DMS153 (cell line): Measurements from ENCODE around the gene COMT.
A peak's percentile ranks its signal among the peaks of the same experiment; 100 is the strongest.

Source experiments
- DNase-seq: peaks from one replicate; lab custom pipeline; 2025; lab: John Stamatoyannopoulos, UW

Gene COMT

DNA sequence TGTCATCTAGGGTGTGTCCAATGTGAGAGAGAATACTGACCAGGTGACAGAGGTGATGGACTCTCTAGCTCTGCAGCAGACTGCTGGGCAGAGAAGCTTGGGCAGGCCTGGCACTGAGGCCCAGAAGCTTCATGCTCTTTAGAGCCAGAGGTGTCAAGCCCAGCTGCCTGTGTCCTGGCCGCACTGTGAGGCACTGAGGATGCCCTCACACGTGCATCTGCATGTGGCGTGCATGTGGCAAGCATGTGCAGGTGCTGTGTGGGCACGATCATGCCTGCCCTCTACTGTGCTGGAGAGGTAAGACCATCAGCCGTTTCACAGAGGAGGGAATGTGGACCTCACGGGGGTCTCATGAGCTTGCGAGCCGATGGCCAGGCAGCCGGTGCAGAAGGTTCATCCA lies 15.9 kb downstream of the COMT start:
- no peak for DNase-seq

GRCh38 chr22:19958083-19959042 lies 16.8 kb downstream of the COMT start:
- DNase-seq = no peak

DNA sequence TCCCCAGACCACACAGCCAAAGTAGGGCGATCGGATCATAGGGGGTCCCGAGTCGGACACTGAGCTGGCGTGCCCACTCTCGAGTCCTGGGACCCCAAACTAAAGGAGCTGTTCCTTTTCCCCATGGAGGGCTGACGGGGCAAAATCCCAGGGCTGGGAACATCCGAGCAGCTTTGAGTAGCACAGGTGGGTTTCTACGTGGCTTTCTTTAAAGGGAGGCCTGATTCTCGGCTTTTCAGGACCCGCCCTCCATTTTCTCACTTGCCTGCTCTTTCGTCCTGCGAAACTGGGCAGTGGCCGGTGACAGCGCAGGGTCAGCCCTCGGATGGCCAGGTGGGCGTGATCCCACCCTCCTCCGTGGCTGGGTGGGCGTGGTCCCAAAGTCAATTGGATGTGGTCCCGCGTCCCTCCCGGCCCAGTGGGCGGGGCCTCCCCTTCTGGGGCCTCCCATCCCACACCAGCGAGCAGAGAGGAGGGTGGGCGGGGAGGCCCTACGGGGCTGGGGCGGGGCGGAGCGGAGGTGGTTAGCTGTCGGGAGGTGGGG lies 17.5 kb downstream of the COMT start:
- DNase-seq = no peak

GRCh38 chr22:19959587-19960490 lies 18.3 kb downstream of the COMT start:
- DNase-seq = no peak

DNA sequence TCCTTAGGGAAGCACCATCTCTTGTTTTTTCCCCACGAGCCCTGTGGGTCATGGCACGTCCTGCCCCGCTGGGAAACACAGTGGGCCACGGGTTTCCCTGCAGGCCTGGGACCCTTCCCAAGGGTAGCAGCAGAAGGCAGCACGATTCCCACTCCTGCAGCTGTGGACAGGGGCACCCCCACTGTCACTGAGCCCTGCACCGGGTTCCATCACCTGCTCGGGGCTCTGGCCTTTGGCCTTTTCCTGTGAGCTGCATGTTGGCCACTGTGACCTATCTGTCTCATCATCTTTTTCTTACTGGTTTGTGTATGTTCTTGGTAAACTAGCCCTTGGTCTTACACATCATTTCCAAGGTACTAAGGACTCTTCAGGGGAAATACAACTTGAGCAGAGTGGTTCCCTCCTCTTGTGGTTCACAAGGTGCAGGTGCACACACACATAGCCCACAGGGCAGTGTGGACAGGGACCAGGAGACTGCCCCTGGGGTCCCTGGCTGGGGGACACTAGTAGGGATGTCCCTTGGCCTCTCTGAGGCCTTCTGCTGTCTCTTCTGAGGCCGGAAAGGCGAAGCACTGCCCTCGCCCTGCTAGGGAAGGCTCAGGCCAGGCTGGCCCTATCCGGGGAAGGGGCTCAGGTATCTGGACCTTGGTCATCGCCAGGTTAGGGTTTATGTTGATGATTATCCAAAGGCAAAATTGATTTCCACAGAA lies 19.1 kb downstream of the COMT start:
- no peak for DNase-seq

GRCh38 chr22:19961201-19961580 lies 19.6 kb downstream of the COMT start:
- DNase-seq = no peak

DNA sequence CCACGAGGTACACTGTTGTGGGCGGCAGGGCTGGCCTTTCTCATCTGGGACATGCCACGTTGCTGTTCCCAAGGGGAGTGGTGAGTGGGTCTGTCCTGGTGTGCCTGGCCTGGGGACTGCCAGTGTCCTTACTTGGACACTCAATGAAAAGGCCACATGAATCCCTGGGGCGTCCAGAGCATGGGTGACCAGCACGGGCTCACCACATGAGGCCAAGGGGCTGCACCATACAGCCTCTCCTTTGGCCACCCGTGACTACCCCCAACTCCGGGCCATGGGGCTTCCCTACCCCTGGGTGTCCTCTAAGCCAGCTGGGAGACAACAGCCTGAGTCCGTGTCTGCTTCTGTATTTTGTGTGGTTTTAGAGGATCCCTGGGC lies 20.3 kb downstream of the COMT start:
- no peak for DNase-seq

DNA sequence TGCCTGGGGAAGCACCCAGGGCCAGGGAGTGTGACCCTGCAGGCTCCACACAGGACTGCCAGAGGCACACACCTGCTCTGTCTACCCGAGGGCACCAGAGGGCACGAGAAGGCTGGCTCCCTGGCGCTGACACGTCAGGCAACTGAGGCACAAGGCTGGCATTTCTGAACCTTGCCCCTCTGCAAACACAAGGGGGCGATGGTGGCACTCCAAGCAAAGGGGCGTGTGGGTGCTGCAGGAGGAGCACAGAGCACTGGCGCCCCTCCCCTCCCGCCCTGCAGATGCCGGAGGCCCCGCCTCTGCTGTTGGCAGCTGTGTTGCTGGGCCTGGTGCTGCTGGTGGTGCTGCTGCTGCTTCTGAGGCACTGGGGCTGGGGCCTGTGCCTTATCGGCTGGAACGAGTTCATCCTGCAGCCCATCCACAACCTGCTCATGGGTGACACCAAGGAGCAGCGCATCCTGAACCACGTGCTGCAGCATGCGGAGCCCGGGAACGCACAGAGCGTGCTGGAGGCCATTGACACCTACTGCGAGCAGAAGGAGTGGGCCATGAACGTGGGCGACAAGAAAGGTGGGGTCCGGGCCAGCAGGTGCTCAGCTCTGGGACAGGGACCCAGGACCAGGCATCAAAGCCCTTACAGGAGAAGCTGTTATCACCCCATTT lies 20.8 kb downstream of the COMT start:
- DNase-seq = peak; percentile 76

DNA sequence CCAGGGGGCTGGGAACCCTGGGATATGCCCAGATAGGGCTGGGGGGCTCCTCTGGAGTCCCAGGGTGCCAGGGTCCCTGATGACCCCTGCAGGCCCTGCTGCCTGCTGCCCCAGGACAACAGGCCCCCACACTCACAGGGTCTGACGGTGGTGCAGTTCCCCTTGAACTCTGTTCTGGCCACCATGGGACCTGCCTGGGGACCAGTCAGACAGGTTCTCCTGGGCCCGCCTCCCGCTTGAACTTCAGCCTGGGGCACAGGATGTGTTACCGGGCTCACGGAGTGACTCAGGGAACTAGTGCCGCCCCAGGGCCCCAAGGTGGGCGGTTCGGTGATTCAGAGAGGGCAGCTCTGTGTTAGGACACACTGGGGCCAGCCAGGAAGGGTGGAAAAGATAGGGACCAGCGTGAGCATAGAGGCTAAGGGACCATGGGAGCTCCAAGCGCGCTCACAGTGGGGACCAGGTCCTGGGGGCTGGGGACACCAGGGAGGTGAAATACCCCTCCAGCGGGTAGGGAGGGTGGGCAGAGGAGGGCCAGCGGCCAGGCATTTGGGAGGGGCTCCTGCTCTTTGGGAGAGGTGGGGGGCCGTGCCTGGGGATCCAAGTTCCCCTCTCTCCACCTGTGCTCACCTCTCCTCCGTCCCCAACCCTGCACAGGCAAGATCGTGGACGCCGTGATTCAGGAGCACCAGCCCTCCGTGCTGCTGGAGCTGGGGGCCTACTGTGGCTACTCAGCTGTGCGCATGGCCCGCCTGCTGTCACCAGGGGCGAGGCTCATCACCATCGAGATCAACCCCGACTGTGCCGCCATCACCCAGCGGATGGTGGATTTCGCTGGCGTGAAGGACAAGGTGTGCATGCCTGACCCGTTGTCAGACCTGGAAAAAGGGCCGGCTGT lies 21.6 kb downstream of the COMT start:
- DNase-seq = peak; percentile 38

GRCh38 chr22:19963863-19964642 lies 22.5 kb downstream of the COMT start:
- DNase-seq = no peak

GRCh38 chr22:19964701-19965386 lies 23.3 kb downstream of the COMT start:
- DNase-seq = no peak

DNA sequence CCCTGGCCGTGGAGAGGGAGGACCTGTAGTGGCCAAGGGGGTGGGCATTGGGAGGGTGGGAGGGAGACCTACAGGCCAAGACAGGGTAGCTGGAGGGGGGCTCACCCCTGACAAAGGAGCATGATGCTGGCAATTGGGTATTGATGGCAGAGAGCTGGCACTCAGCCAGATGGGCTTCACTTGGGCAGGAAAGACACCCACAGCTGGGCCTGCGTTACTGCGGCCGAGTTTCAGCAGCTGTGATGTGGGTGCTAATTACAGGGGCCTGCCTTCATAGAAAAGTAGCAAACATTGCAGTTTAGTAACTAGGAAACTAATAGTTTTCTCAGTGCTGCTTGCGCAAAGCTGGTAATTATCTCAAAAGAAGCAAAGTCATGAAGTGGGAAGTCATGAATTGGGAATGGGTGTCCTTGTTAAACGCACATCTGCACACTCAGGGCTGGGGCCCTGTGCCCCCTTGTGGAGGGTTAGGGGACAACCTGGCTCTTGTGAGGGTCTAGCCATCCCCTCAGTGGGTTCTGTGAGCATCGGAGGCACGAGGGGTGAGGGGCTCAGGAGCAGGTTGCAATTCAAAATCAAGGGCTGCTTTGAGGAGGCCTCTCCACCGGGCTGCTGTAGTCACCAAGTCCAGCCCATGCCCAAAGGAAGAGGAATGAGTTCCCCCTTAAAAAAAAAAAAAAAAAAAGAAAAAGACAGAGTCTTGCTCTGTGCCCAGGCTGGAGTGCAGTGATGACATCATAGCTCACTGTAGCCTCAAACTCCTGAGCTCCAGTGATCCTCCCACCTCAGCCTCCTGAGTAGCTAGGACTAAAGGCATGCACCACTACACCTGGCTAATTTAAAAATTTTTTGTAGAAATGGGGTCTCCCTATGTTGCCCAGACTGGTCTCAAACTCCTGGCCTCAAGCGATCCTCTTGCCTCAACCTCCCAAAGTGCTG lies 24.5 kb downstream of the COMT start:
- no peak for DNase-seq

DNA sequence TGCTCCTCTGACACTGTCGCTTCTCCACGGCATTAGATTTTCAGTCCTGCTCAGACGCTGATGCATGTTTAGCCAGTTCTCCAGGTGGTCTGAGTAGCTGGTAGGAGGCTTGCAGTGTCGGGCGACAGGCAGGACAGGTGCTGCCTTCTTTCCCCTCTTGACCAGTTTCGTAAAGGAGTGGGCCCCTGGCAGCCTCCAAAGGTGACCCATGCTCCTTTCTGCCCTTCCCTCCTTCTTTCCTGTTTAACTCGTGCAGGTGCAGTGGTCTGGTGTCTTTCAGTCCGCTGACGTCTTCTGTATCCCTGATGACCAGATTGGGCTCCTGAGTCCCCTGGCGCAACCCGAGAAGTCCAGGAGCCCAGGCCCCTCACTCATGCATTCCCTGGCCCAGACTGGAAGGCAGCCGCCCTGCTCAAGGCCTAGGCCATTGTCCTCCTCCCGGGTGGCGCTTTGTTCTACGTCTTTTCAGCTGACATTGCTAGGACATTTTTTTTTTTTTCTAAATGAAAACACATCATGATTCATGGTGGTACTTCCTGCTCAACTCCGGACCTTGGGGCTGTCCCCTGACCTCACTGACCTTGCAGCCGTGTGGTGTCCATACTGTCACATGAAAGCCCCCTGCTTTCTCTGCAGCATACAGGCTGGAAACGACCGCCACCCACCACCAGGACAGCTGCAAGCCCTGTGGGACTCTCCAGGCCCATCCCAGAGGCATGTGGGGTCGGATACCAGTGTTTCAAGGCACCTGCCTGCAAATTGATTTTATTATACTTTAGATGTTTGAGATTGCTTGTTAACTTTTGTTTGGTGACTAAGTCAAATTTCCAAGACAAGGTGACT lies 25.6 kb downstream of the COMT start:
- no peak for DNase-seq

DNA sequence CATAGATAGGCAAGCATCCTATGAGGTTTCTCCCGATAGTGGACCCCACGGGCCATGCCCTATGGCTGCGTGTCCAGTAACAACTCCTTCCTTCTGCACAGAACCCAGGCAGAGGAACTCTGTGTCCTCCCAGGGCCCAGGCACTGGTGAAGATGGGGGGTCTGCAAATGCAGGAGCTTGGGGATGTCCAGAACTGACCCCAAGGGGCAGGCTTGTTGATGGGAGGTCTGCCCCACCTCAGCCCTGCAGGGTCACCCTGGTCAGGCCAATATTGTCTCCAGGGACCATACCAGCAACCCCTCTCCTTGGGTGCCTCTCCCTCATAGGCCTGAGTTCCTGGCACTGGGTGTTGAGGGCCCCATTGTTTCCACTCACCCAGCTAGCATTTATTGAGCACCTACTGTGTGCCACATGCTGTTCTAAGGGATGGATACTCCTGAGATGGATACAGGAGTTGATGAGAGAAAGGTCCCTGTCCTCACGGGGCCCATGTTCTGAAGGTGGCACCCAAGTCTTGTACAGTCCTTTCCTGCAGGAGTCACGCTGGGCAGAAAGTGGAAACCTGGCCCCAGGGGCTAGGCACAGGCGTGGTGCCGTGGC lies 26.4 kb downstream of the COMT start:
- DNase-seq = no peak

DNA sequence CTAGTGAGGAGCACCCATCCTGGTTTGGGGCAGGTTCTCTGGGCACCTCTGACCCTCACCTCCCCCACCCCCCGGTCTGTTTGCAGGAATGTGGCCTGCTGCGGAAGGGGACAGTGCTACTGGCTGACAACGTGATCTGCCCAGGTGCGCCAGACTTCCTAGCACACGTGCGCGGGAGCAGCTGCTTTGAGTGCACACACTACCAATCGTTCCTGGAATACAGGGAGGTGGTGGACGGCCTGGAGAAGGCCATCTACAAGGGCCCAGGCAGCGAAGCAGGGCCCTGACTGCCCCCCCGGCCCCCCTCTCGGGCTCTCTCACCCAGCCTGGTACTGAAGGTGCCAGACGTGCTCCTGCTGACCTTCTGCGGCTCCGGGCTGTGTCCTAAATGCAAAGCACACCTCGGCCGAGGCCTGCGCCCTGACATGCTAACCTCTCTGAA lies 26.9 kb downstream of the COMT start:
- no peak for DNase-seq

GRCh38 chr22:19969141-19969928 lies 27.8 kb downstream of the COMT start:
- no peak for DNase-seq
